ENCODE data around the gene GRID1. TPM values are rescaled to one million over a fixed set of nuclear protein-coding genes. Genes with fewer than 3 reads are reported as not detected.

Gene GRID1
- total and polyA plus RNA-seq, 9 of the 15 experiments (the other 6 are each of a cell fraction or from before 2014, with no cell fraction given): 0.01 to 7.2 (median 1.2) TPM

DNA sequence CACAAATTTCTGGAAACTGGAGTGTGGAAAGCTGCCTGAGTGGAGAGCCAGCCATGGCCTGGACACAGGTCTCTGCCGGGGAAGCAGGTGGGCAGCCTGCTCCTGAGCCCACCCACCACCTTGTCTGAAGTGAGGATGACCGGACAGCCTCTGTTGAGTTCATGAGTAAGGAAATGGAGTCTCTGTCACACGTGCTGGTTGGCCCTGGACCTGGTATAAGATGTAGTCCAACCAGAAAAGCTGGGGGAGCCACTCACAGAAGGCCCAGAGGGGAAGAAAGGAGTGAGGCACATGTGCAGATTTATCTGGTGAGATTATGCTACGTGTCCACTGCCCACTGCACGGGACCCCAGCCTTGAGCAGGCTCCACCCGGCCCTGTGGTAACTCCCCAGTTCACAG, 383.5 kb downstream of the GRID1 start:
- intact Hi-C loops (cut with micrococcal nuclease) (no loop called here), in situ Hi-C loops (cut with MboI) (no loop called here)
- Histone ChIP-seq H3K36me3 (ENCODE audit: control insufficient read depth, insufficient read depth, low read length) (no peaks in the 10 kb centered on the region), H4K20me1 (replicated peaks; ENCODE audit: control insufficient read depth, insufficient read depth, low read length) (peaks cover 6% of the 10 kb centered on the region; the same call in 1 of the 2 replicates), H3K4me1 (replicated peaks in 1 of 2; ENCODE audit: control insufficient read depth in 2 of 2, insufficient read depth in 2 of 2, low read length in 2 of 2) (no peaks in the 10 kb centered on the region), H2AFZ (ENCODE audit: low read depth, low read length) (no peak overlapping the region), H3K79me2 (ENCODE audit: control insufficient read depth, insufficient read depth, low read length) (no peaks in the 10 kb centered on the region), H3K4me2 (ENCODE audit: insufficient read depth, low read length) (no peak overlapping the region), H3K4me3 (no peak overlapping the region), H3K9me1 (ENCODE audit: control insufficient read depth, insufficient read depth, low read length) (no peaks in the 10 kb centered on the region), H3K27me3 (ENCODE audit: control insufficient read depth in 2 of 2, insufficient read depth in 2 of 2, low read length in 2 of 2) (0 out of 5 replicates have a peak, but pooled peaks cover 0 to 9% of the 10 kb centered on the region in 2 experiments), H3K9me3 (replicated peaks; ENCODE audit: control insufficient read depth, insufficient read depth, low read depth, low read length) (no peaks in the 10 kb centered on the region), H3K27ac (ENCODE audit: extremely low read depth, low read depth, low read length) (no peak overlapping the region), H3K9ac (ENCODE audit: insufficient read depth in 1 of 2, low read depth in 2 of 2, low read length in 2 of 2) (no peak overlapping the region)
- FAIRE-seq (no peak), ATAC-seq (no peak; the same call in 2 of the 3 replicates), DNase-seq (ENCODE audit: extremely low read depth in 1 of 4, low spot score in 3 of 4) (no peak)
- WGBS (ENCODE audit: insufficient coverage, low coverage, missing lambda C conversion rate): 1% methylated on average over 6 of the region's 6 CpGs
- no TSS peak for BruUV-seq (replicated peaks)
- ChIA-PET POLR2A (no interaction called here), CTCF (ENCODE audit: low intra/inter-chr PET ratio) (no interaction called here)
- TF ChIP-seq, protein P1, sequence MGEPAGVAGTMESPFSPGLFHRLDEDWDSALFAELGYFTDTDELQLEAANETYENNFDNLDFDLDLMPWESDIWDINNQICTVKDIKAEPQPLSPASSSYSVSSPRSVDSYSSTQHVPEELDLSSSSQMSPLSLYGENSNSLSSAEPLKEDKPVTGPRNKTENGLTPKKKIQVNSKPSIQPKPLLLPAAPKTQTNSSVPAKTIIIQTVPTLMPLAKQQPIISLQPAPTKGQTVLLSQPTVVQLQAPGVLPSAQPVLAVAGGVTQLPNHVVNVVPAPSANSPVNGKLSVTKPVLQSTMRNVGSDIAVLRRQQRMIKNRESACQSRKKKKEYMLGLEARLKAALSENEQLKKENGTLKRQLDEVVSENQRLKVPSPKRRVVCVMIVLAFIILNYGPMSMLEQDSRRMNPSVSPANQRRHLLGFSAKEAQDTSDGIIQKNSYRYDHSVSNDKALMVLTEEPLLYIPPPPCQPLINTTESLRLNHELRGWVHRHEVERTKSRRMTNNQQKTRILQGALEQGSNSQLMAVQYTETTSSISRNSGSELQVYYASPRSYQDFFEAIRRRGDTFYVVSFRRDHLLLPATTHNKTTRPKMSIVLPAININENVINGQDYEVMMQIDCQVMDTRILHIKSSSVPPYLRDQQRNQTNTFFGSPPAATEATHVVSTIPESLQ (CRISPR knock-in tag; IDR thresholded peaks at IDR 0.05): no peak

DNA sequence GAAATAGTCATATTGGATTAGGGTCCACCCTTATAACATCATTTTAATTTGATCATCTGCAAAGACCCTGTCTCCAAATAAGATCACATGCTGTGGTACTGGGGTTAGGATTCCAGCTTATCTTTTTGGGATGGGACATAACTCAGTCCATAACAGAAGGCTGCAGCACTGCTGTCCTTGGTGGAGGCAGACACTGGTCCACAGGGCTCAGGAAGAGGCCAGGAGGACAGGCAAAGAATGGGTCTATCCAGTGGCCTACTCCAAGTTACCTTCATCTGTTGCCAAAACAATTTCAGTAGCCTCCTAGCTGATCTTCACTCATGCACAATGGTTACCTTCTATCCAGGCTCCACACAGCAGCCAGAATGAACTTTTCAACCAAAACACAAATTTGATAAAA, 387.0 kb downstream of the GRID1 start:
- ATAC-seq (no peak), FAIRE-seq (no peak), DNase-seq (ENCODE audit: extremely low read depth in 1 of 4, low spot score in 3 of 4) (no peak)
- in situ Hi-C loops (cut with MboI) (no loop called here), intact Hi-C loops (cut with micrococcal nuclease) (no loop called here)
- H3K4me2 ChIP-seq (ENCODE audit: insufficient read depth, low read length): no peak overlapping the region
- 0 out of 5 replicates have a peak, but pooled peaks cover 0 to 9% of the 10 kb centered on the region in 2 experiments for H3K27me3 ChIP-seq (ENCODE audit: control insufficient read depth in 2 of 2, insufficient read depth in 2 of 2, low read length in 2 of 2)
- BruUV-seq (replicated peaks): no TSS peak
- H3K9ac ChIP-seq (ENCODE audit: insufficient read depth in 1 of 2, low read depth in 2 of 2, low read length in 2 of 2): no peak overlapping the region
- H3K9me3 ChIP-seq (replicated peaks; ENCODE audit: control insufficient read depth, insufficient read depth, low read depth, low read length): no peaks in the 10 kb centered on the region
- no peaks in the 10 kb centered on the region for H3K4me1 ChIP-seq (replicated peaks in 1 of 2; ENCODE audit: control insufficient read depth in 2 of 2, insufficient read depth in 2 of 2, low read length in 2 of 2)
- no peaks in the 10 kb centered on the region for H3K79me2 ChIP-seq (ENCODE audit: control insufficient read depth, insufficient read depth, low read length)
- no peak overlapping the region for H2AFZ ChIP-seq (ENCODE audit: low read depth, low read length)
- H3K27ac ChIP-seq (ENCODE audit: extremely low read depth, low read depth, low read length): no peak overlapping the region
- H3K9me1 ChIP-seq (ENCODE audit: control insufficient read depth, insufficient read depth, low read length): no peaks in the 10 kb centered on the region
- POLR2A ChIA-PET: no interaction called here
- H4K20me1 ChIP-seq (replicated peaks; ENCODE audit: control insufficient read depth, insufficient read depth, low read length): peaks cover 6% of the 10 kb centered on the region; the same call in 1 of the 2 replicates
- CTCF ChIA-PET (ENCODE audit: low intra/inter-chr PET ratio): no interaction called here
- no peaks in the 10 kb centered on the region for H3K36me3 ChIP-seq (ENCODE audit: control insufficient read depth, insufficient read depth, low read length)
- no peak overlapping the region for H3K4me3 ChIP-seq
- TF ChIP-seq ZNF785 (CRISPR knock-in tag; IDR thresholded peaks at IDR 0.05) (no peak), SMARCA4 (IDR thresholded peaks at IDR 0.05) (no peak), ZFX (CRISPR knock-in tag; IDR thresholded peaks at IDR 0.05) (no peak), POLR3G (IDR thresholded peaks at IDR 0.05; ENCODE audit: extremely low read depth, insufficient read length, insufficient replicate concordance) (no peak), SMC3 (conservative IDR thresholded peaks at IDR 0.05; ENCODE audit: insufficient read depth, low read depth, low read length) (no peak), MEF2D (tag; conservative IDR thresholded peaks at IDR 0.05; ENCODE audit: low read depth) (no peak), ETV5 (CRISPR knock-in tag; IDR thresholded peaks at IDR 0.05; ENCODE audit: low read depth) (no peak), SAFB2 (IDR thresholded peaks at IDR 0.05; ENCODE audit: borderline replicate concordance, low read depth, low read length, severe bottlenecking) (no peak), SLC30A9 (CRISPR knock-in tag; IDR thresholded peaks at IDR 0.05) (no peak)
- TF ChIP-seq, protein P2, sequence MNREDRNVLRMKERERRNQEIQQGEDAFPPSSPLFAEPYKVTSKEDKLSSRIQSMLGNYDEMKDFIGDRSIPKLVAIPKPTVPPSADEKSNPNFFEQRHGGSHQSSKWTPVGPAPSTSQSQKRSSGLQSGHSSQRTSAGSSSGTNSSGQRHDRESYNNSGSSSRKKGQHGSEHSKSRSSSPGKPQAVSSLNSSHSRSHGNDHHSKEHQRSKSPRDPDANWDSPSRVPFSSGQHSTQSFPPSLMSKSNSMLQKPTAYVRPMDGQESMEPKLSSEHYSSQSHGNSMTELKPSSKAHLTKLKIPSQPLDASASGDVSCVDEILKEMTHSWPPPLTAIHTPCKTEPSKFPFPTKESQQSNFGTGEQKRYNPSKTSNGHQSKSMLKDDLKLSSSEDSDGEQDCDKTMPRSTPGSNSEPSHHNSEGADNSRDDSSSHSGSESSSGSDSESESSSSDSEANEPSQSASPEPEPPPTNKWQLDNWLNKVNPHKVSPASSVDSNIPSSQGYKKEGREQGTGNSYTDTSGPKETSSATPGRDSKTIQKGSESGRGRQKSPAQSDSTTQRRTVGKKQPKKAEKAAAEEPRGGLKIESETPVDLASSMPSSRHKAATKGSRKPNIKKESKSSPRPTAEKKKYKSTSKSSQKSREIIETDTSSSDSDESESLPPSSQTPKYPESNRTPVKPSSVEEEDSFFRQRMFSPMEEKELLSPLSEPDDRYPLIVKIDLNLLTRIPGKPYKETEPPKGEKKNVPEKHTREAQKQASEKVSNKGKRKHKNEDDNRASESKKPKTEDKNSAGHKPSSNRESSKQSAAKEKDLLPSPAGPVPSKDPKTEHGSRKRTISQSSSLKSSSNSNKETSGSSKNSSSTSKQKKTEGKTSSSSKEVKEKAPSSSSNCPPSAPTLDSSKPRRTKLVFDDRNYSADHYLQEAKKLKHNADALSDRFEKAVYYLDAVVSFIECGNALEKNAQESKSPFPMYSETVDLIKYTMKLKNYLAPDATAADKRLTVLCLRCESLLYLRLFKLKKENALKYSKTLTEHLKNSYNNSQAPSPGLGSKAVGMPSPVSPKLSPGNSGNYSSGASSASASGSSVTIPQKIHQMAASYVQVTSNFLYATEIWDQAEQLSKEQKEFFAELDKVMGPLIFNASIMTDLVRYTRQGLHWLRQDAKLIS (CRISPR knock-in tag; IDR thresholded peaks at IDR 0.05): no peak
